DND-41 (cell line): Measurements from ENCODE around the gene GGT1.

Experiments
- CTCF ChIP-seq: IDR thresholded peaks from 2 replicates; pipeline ENCODE4 v1.5.1; 2012; ENCODE audit warnings: borderline replicate concordance, low read length, moderate library complexity, mild to moderate bottlenecking; ENCODE audit not compliant: poor library complexity, severe bottlenecking; ENCODE audit errors: extremely low read depth
- EZH2 ChIP-seq: IDR thresholded peaks from 3 replicates; pipeline ENCODE4 v1.6.1; 2012; ENCODE audit warnings: borderline replicate concordance, low read depth, mild to moderate bottlenecking, moderate library complexity, low read length, inconsistent platforms; ENCODE audit not compliant: severe bottlenecking

- TF ChIP-seq CTCF (no peak), EZH2 (no peak)
These were observed 13.4 kb upstream of the GGT1 start for GRCh38 chr22:24589518-24590030.
